ENCODE results near the gene PIGR. TPM values are rescaled to one million over a fixed set of nuclear protein-coding genes. Genes with fewer than 3 reads are reported as not detected.

PIGR gene
- total RNA-seq, 1 experiment from 2014 or later, result 2.6 TPM

- no TSS peak for BruUV-seq (replicated peaks)
- ATAC-seq (no peak), DNase-seq (ENCODE audit: low read depth, low spot score) (no peak)
- Histone ChIP-seq H3K79me2 (ENCODE audit: insufficient read depth, low read length) (no peaks in the 10 kb centered on the region), H3K4me2 (ENCODE audit: low read length) (no peak overlapping the region), H3K9ac (ENCODE audit: low read length) (no peak overlapping the region), H4K20me1 (ENCODE audit: insufficient read depth) (no peaks in the 10 kb centered on the region), H3K9me2 (ENCODE audit: insufficient read depth) (no peaks in the 10 kb centered on the region), H3K27me3 (ENCODE audit: insufficient read depth, low read length) (0 out of 2 replicates have a peak, but pooled peaks cover 4% of the 10 kb centered on the region), H3K36me3 (ENCODE audit: control insufficient read depth in 1 of 2, insufficient read depth in 2 of 2, low read length in 2 of 2) (no peaks in the 10 kb centered on the region), H3K4me3 (replicated peaks in 1 of 2; ENCODE audit: low read depth in 1 of 2, low read length in 2 of 2) (no peak overlapping the region), H3K4me1 (ENCODE audit: control insufficient read depth in 1 of 2, insufficient read depth in 2 of 2, low read length in 2 of 2) (no peaks in the 10 kb centered on the region), H2AFZ (ENCODE audit: low read depth, low read length, poor library complexity, severe bottlenecking) (no peak overlapping the region), H3K27ac (ENCODE audit: low read depth, low read length) (no peak overlapping the region), H3K9me3 (ENCODE audit: control insufficient read depth in 1 of 2, insufficient read depth in 1 of 2, low read depth in 1 of 2, low read length in 2 of 2) (no peaks in the 10 kb centered on the region)
- ChIA-PET POLR2A (no interaction called here), CTCF (no interaction called here), RAD21 (ENCODE audit: low non-redundant PET in 1 of 2, low total read pairs in 2 of 2, uncharacterized antibody in 2 of 2, unreplicated experiment in 2 of 2) (no interaction called here)
- TF ChIP-seq EGR1 (IDR thresholded peaks at IDR 0.05; ENCODE audit: low read depth) (no peak), SIN3A (IDR thresholded peaks at IDR 0.05; ENCODE audit: low read depth) (no peak), TCF7L2 (IDR thresholded peaks at IDR 0.05; ENCODE audit: borderline replicate concordance, extremely low read depth, insufficient read depth, insufficient read length) (no peak), EZH2phosphoT487 (IDR thresholded peaks at IDR 0.05; ENCODE audit: borderline replicate concordance) (no peak), YY1 (IDR thresholded peaks at IDR 0.05; ENCODE audit: extremely low read depth, insufficient replicate concordance, low read depth, low read length) (no peak)
- TF ChIP-seq, protein P1, sequence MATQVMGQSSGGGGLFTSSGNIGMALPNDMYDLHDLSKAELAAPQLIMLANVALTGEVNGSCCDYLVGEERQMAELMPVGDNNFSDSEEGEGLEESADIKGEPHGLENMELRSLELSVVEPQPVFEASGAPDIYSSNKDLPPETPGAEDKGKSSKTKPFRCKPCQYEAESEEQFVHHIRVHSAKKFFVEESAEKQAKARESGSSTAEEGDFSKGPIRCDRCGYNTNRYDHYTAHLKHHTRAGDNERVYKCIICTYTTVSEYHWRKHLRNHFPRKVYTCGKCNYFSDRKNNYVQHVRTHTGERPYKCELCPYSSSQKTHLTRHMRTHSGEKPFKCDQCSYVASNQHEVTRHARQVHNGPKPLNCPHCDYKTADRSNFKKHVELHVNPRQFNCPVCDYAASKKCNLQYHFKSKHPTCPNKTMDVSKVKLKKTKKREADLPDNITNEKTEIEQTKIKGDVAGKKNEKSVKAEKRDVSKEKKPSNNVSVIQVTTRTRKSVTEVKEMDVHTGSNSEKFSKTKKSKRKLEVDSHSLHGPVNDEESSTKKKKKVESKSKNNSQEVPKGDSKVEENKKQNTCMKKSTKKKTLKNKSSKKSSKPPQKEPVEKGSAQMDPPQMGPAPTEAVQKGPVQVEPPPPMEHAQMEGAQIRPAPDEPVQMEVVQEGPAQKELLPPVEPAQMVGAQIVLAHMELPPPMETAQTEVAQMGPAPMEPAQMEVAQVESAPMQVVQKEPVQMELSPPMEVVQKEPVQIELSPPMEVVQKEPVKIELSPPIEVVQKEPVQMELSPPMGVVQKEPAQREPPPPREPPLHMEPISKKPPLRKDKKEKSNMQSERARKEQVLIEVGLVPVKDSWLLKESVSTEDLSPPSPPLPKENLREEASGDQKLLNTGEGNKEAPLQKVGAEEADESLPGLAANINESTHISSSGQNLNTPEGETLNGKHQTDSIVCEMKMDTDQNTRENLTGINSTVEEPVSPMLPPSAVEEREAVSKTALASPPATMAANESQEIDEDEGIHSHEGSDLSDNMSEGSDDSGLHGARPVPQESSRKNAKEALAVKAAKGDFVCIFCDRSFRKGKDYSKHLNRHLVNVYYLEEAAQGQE (IDR thresholded peaks at IDR 0.05; ENCODE audit: low read depth), result no peak
- intact Hi-C loops (cut with micrococcal nuclease), result no loop called here
Observed at GRCh38 chr1:206939131-206939530, 7.1 kb downstream of the PIGR start.

All from HCT116 (cell line).